ENCODE results near the gene CDK8.

DNA sequence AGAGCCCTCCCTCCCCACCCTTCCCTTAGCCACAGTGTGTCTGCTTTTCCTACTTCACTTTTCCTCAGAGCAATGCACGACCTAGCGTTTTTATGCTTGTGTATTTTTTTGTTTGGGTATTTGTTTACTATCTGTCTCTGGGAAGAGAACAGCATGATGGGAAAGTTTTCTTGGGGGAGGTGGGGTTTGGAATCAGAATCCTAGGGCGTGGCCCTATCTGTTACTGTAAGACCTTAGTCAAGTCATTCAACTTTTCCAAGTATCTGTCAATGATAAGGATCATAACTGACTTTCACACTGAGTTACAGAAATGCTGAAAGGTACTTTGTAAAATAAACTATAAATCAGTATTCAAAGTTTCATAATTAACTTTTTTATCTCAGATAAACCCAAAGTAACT is 157.3 kb downstream of the CDK8 start:
- TF ChIP-seq, protein P1, sequence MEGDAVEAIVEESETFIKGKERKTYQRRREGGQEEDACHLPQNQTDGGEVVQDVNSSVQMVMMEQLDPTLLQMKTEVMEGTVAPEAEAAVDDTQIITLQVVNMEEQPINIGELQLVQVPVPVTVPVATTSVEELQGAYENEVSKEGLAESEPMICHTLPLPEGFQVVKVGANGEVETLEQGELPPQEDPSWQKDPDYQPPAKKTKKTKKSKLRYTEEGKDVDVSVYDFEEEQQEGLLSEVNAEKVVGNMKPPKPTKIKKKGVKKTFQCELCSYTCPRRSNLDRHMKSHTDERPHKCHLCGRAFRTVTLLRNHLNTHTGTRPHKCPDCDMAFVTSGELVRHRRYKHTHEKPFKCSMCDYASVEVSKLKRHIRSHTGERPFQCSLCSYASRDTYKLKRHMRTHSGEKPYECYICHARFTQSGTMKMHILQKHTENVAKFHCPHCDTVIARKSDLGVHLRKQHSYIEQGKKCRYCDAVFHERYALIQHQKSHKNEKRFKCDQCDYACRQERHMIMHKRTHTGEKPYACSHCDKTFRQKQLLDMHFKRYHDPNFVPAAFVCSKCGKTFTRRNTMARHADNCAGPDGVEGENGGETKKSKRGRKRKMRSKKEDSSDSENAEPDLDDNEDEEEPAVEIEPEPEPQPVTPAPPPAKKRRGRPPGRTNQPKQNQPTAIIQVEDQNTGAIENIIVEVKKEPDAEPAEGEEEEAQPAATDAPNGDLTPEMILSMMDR (conservative IDR thresholded peaks at IDR 0.05; ENCODE audit: low read length): no peak
- no peak for TF ChIP-seq EZH2phosphoT487 (IDR thresholded peaks at IDR 0.05; ENCODE audit: borderline replicate concordance, low read depth, low read length)
